ENCODE measurements around the gene USP10.

The USP10 gene

GRCh38 chr16:84803146-84803545, 103.3 kb downstream of the USP10 start:
- H3K14ac ChIP-seq (ENCODE audit: low read length in 2 of 2): no peak overlapping the region
- H3K4me1 ChIP-seq (ENCODE audit: control insufficient read depth, insufficient read depth, low read depth, low read length): peaks cover 10% of the 10 kb centered on the region
- DNase-seq: no peak
- H3K18ac ChIP-seq (ENCODE audit: low read depth in 1 of 2, low read length in 2 of 2): no peak overlapping the region
- no peak overlapping the region for H3K4me3 ChIP-seq (ENCODE audit: insufficient read depth in 1 of 2, low read depth in 1 of 2, low read length in 2 of 2)
- no peak overlapping the region for H2AK5ac ChIP-seq (ENCODE audit: low read length, severe bottlenecking)
- H3K4me2 ChIP-seq (ENCODE audit: low read length, poor library complexity, severe bottlenecking): no peak overlapping the region
- no peaks in the 10 kb centered on the region for H3K79me1 ChIP-seq (replicated peaks; ENCODE audit: low read length, poor library complexity, severe bottlenecking)
- H3K36me3 ChIP-seq (ENCODE audit: control insufficient read depth in 1 of 2, insufficient read depth in 2 of 2, low read depth in 1 of 2, low read length in 2 of 2): no peaks in the 10 kb centered on the region
- H2BK12ac ChIP-seq (ENCODE audit: low read length in 2 of 2): no peak overlapping the region
- no peak overlapping the region for H3K9ac ChIP-seq (ENCODE audit: low read length)
- H2BK15ac ChIP-seq (ENCODE audit: low read depth, poor library complexity, severe bottlenecking): no peak overlapping the region
- no peaks in the 10 kb centered on the region for H3K9me3 ChIP-seq (ENCODE audit: control insufficient read depth, low read length)
- H4K91ac ChIP-seq (ENCODE audit: low read length): no peak overlapping the region
- H2BK120ac ChIP-seq (ENCODE audit: low read depth, low read length): no peak overlapping the region
- no peak overlapping the region for H3K4ac ChIP-seq (ENCODE audit: low read depth in 1 of 2, low read length in 2 of 2)
- no peaks in the 10 kb centered on the region for H3K27me3 ChIP-seq (ENCODE audit: control insufficient read depth in 1 of 2, insufficient read depth in 1 of 2, low read length in 2 of 2)
- no peak overlapping the region for H3K23ac ChIP-seq (ENCODE audit: low read length in 2 of 2)
- no peak overlapping the region for H3K27ac ChIP-seq (ENCODE audit: low read length, poor library complexity, severe bottlenecking)
- H4K8ac ChIP-seq (ENCODE audit: low read length): no peak overlapping the region
- H2AFZ ChIP-seq (ENCODE audit: low read depth, low read length): no peak overlapping the region
- WGBS: 89% methylated on average over 9 of the region's 9 CpGs
- no peak overlapping the region for H2BK5ac ChIP-seq (ENCODE audit: low read depth, low read length, poor library complexity, severe bottlenecking)

- Histone ChIP-seq H4K91ac (ENCODE audit: low read length) (no peak overlapping the region), H2AK5ac (ENCODE audit: low read length, severe bottlenecking) (peak overlapping the region; percentile 27), H4K8ac (ENCODE audit: low read length) (no peak overlapping the region), H3K14ac (ENCODE audit: low read length in 2 of 2) (no peak overlapping the region), H3K4me2 (ENCODE audit: low read length, poor library complexity, severe bottlenecking) (no peak overlapping the region), H3K9me3 (ENCODE audit: control insufficient read depth, low read length) (no peaks in the 10 kb centered on the region), H2BK15ac (ENCODE audit: low read depth, poor library complexity, severe bottlenecking) (no peak overlapping the region), H3K18ac (ENCODE audit: low read depth in 1 of 2, low read length in 2 of 2) (no peak overlapping the region), H3K4me1 (ENCODE audit: control insufficient read depth, insufficient read depth, low read depth, low read length) (peaks cover 10% of the 10 kb centered on the region), H2AFZ (ENCODE audit: low read depth, low read length) (no peak overlapping the region), H2BK12ac (ENCODE audit: low read length in 2 of 2) (no peak overlapping the region), H3K27ac (ENCODE audit: low read length, poor library complexity, severe bottlenecking) (no peak overlapping the region), H2BK5ac (ENCODE audit: low read depth, low read length, poor library complexity, severe bottlenecking) (no peak overlapping the region), H3K27me3 (ENCODE audit: control insufficient read depth in 1 of 2, insufficient read depth in 1 of 2, low read length in 2 of 2) (no peaks in the 10 kb centered on the region), H3K4ac (ENCODE audit: low read depth in 1 of 2, low read length in 2 of 2) (no peak overlapping the region), H3K23ac (ENCODE audit: low read length in 2 of 2) (no peak overlapping the region), H3K9ac (ENCODE audit: low read length) (no peak overlapping the region), H3K36me3 (ENCODE audit: control insufficient read depth in 1 of 2, insufficient read depth in 2 of 2, low read depth in 1 of 2, low read length in 2 of 2) (no peaks in the 10 kb centered on the region), H2BK120ac (ENCODE audit: low read depth, low read length) (no peak overlapping the region), H3K4me3 (ENCODE audit: insufficient read depth in 1 of 2, low read depth in 1 of 2, low read length in 2 of 2) (no peak overlapping the region), H3K79me1 (replicated peaks; ENCODE audit: low read length, poor library complexity, severe bottlenecking) (no peaks in the 10 kb centered on the region)
- WGBS: 97% methylated on average over 10 of the region's 10 CpGs
- no peak for DNase-seq
Measured at GRCh38 chr16:84804326-84804725, 104.5 kb downstream of the USP10 start.

- peak overlapping the region; percentile 48 for H4K91ac ChIP-seq (ENCODE audit: low read length)
- peak overlapping the region; percentile 51 to 56 for H3K4ac ChIP-seq (ENCODE audit: low read depth in 1 of 2, low read length in 2 of 2)
- no peaks in the 10 kb centered on the region for H3K79me1 ChIP-seq (replicated peaks; ENCODE audit: low read length, poor library complexity, severe bottlenecking)
- H2AK5ac ChIP-seq (ENCODE audit: low read length, severe bottlenecking): no peak overlapping the region
- H3K4me1 ChIP-seq (ENCODE audit: control insufficient read depth, insufficient read depth, low read depth, low read length): peaks cover 10% of the 10 kb centered on the region
- H3K9me3 ChIP-seq (ENCODE audit: control insufficient read depth, low read length): no peaks in the 10 kb centered on the region
- H3K4me3 ChIP-seq (ENCODE audit: insufficient read depth in 1 of 2, low read depth in 1 of 2, low read length in 2 of 2): peak overlapping the region; percentile 22 to 58
- H3K18ac ChIP-seq (ENCODE audit: low read depth in 1 of 2, low read length in 2 of 2): peak overlapping the region; percentile 77 to 87
- no peak overlapping the region for H2BK15ac ChIP-seq (ENCODE audit: low read depth, poor library complexity, severe bottlenecking)
- peak overlapping the region; percentile 81 for H3K27ac ChIP-seq (ENCODE audit: low read length, poor library complexity, severe bottlenecking)
- 40% methylated on average over 25 of the region's 26 CpGs for WGBS
- no peak overlapping the region for H3K23ac ChIP-seq (ENCODE audit: low read length in 2 of 2)
- H4K8ac ChIP-seq (ENCODE audit: low read length): peak overlapping the region; percentile 95
- H3K27me3 ChIP-seq (ENCODE audit: control insufficient read depth in 1 of 2, insufficient read depth in 1 of 2, low read length in 2 of 2): no peaks in the 10 kb centered on the region
- peak; percentile 93 for DNase-seq
- H2BK12ac ChIP-seq (ENCODE audit: low read length in 2 of 2): peak overlapping the region in 1 of 2 experiments; percentile 90
- H2BK5ac ChIP-seq (ENCODE audit: low read depth, low read length, poor library complexity, severe bottlenecking): peak overlapping the region; percentile 24
- H3K4me2 ChIP-seq (ENCODE audit: low read length, poor library complexity, severe bottlenecking): peak overlapping the region; percentile 79
- peak overlapping the region in 1 of 2 experiments; percentile 93 for H3K14ac ChIP-seq (ENCODE audit: low read length in 2 of 2)
- H2BK120ac ChIP-seq (ENCODE audit: low read depth, low read length): no peak overlapping the region
- no peaks in the 10 kb centered on the region for H3K36me3 ChIP-seq (ENCODE audit: control insufficient read depth in 1 of 2, insufficient read depth in 2 of 2, low read depth in 1 of 2, low read length in 2 of 2)
- no peak overlapping the region for H3K9ac ChIP-seq (ENCODE audit: low read length)
- H2AFZ ChIP-seq (ENCODE audit: low read depth, low read length): peak overlapping the region; percentile 60
Measured at GRCh38 chr16:84806256-84806889, 106.6 kb downstream of the USP10 start.

GRCh38 chr16:84806890-84807258, 107.1 kb downstream of the USP10 start:
- Histone ChIP-seq H3K18ac (ENCODE audit: low read depth in 1 of 2, low read length in 2 of 2) (peak overlapping the region; percentile 73 to 77), H3K23ac (ENCODE audit: low read length in 2 of 2) (no peak overlapping the region), H2BK5ac (ENCODE audit: low read depth, low read length, poor library complexity, severe bottlenecking) (no peak overlapping the region), H3K36me3 (ENCODE audit: control insufficient read depth in 1 of 2, insufficient read depth in 2 of 2, low read depth in 1 of 2, low read length in 2 of 2) (no peaks in the 10 kb centered on the region), H3K9me3 (ENCODE audit: control insufficient read depth, low read length) (no peaks in the 10 kb centered on the region), H3K79me1 (replicated peaks; ENCODE audit: low read length, poor library complexity, severe bottlenecking) (no peaks in the 10 kb centered on the region), H4K8ac (ENCODE audit: low read length) (peak overlapping the region; percentile 95), H3K27me3 (ENCODE audit: control insufficient read depth in 1 of 2, insufficient read depth in 1 of 2, low read length in 2 of 2) (no peaks in the 10 kb centered on the region), H2AFZ (ENCODE audit: low read depth, low read length) (peak overlapping the region; percentile 48), H3K4me1 (ENCODE audit: control insufficient read depth, insufficient read depth, low read depth, low read length) (peaks cover 10% of the 10 kb centered on the region), H2BK120ac (ENCODE audit: low read depth, low read length) (no peak overlapping the region), H2BK12ac (ENCODE audit: low read length in 2 of 2) (peak overlapping the region in 1 of 2 experiments; percentile 90), H3K9ac (ENCODE audit: low read length) (no peak overlapping the region), H3K4me3 (ENCODE audit: insufficient read depth in 1 of 2, low read depth in 1 of 2, low read length in 2 of 2) (peak overlapping the region; percentile 22 to 58), H3K27ac (ENCODE audit: low read length, poor library complexity, severe bottlenecking) (peak overlapping the region; percentile 81), H3K14ac (ENCODE audit: low read length in 2 of 2) (peak overlapping the region in 1 of 2 experiments; percentile 93), H3K4ac (ENCODE audit: low read depth in 1 of 2, low read length in 2 of 2) (peak overlapping the region in 1 of 2 experiments; percentile 56), H2AK5ac (ENCODE audit: low read length, severe bottlenecking) (peak overlapping the region; percentile 30), H3K4me2 (ENCODE audit: low read length, poor library complexity, severe bottlenecking) (peak overlapping the region; percentile 79), H2BK15ac (ENCODE audit: low read depth, poor library complexity, severe bottlenecking) (no peak overlapping the region), H4K91ac (ENCODE audit: low read length) (no peak overlapping the region)
- WGBS: 87% methylated on average over 10 of the region's 10 CpGs
- no peak for DNase-seq

Measured in mesenchymal stem cell (in vitro differentiated cells and primary cell).